NCI-H1105 (cell line): ENCODE results near the gene LMNTD2.

Experiments
- DNase-seq: peaks from one replicate; lab custom pipeline; 2025; lab: John Stamatoyannopoulos, UW

LMNTD2 gene

DNA sequence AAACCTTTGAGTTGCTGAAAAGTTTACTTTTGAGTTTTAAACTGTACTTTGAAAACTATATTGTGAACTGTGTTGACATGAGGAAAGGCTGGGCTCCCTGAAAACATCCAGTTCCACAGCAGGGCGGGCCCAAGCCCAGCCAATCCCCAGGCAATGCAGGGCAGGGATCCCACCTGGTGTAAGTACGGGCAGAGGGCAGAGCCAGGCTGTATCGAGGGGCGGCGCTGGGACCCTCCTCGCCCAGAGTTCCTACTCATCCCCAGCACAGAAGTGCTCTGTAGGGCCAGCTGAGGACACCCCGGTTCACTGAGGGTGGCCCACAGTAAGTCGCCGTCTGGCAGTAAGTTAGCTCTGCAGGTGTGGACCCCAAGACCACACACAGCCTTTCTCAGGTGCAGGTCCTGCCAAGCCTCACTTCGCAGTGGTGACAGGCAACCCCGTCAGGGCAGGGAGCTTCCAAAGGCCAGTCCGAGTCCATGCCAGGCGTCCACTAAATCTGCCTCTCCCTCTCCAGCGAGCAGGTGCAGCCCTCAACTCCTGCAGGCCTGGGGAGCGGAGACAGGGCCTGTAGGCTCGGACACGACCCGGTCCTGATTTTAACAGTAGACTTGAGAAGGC lies 6.6 kb upstream of the LMNTD2 start:
- DNase-seq = no peak

DNA sequence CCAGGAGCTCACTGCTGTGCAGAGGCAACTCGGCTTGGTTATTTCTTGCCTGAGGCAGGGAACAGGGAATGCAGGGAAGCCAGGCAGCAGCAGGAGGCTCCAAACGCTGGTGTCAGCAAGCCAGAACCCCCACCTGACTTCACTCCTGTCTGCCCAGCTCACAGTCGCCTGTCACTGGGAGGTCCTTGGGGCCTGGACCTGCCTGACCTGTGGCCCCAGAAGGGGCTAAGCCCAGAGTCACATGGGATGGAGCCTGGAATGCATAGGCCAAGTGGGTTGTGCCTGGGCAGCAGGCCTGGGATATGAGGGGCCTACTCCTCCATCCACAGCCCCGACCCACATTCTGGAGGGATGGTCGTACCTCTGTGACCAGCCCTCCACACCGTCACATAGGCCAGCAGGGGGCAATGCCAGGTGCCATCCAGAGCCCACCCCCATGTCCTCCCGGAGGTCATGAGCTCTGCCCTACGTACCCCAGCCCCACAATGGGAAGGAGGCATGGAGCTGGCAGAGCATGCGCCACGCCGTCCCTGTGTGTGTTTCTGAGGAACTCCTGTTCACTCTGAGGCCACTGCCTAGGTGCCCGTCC lies 5.5 kb upstream of the LMNTD2 start:
- DNase-seq = no peak

DNA sequence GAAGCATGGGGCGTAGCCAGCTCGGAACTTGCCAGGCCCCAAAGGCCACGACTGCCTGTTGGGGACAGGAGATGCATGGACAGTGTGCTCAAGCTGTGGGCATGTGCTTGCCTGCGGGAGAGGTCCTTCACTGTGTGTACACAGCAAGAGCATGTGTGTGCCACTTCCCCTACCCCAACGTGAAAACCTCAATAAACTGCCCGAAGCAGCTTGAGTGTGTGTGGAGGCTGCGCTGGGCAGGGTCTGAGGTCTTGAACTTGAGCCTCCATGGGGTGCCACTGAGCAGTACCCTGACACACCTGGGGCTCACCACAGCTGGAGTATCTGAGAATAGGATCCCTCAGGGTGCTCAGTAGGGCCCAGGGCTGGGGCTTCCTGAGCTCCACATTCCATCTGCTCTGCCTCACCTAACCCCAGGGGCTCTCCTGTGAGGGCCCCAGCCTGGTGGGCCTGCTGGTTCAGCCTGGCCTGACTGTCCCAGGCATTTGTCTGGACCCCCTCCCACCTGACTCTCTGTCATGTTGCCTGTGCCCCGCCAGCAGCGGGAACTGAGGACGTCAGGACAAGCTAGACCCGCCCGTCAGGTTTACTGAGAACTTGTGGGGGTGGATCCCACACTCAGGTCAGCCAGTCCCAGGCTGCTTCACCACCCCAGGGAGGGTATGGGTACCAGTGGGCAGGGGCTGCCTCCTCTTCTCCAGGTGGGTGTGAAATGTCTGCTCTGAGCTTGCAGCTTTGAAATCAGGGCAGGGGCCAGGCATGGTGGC lies 3.5 kb upstream of the LMNTD2 start:
- no peak for DNase-seq

DNA sequence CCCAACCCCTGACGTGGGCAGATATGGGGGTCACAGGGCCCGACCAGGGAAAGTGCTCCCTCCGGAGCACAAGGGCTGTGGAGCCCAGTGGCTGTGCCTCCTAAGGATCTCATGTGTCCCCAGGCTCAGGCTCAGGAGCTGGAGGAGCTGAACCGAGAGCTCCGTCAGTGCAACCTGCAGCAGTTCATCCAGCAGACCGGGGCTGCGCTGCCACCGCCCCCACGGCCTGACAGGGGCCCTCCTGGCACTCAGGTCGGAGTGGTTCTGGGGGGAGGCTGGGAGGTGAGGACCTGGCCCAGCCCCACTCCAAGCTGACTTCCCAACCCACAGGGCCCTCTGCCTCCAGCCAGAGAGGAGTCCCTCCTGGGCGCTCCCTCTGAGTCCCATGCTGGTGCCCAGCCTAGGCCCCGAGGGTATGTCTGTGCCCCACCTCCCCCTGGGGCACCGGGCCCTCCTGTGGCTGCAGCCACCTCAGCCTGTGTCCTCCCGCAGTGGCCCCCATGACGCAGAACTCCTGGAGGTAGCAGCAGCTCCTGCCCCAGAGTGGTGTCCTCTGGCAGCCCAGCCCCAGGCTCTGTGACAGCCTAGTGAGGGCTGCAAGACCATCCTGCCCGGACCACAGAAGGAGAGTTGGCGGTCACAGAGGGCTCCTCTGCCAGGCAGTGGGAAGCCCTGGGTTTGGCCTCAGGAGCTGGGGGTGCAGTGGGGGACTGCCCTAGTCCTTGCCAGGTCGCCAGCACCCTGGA lies 2.7 kb upstream of the LMNTD2 start:
- no peak for DNase-seq

DNA sequence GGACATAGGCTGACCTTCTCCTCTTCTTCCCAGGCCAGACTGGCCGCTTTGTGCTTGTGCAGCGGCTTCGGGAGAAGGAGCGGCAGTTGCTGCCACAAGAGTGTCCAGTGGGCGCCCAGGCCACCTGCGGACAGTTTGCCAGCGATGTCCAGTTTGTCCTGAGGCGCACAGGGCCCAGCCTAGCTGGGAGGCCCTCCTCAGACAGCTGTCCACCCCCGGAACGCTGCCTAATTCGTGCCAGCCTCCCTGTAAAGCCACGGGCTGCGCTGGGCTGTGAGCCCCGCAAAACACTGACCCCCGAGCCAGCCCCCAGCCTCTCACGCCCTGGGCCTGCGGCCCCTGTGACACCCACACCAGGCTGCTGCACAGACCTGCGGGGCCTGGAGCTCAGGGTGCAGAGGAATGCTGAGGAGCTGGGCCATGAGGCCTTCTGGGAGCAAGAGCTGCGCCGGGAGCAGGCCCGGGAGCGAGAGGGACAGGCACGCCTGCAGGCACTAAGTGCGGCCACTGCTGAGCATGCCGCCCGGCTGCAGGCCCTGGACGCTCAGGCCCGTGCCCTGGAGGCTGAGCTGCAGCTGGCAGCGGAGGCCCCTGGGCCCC lies 1.6 kb upstream of the LMNTD2 start:
- DNase-seq = no peak

DNA sequence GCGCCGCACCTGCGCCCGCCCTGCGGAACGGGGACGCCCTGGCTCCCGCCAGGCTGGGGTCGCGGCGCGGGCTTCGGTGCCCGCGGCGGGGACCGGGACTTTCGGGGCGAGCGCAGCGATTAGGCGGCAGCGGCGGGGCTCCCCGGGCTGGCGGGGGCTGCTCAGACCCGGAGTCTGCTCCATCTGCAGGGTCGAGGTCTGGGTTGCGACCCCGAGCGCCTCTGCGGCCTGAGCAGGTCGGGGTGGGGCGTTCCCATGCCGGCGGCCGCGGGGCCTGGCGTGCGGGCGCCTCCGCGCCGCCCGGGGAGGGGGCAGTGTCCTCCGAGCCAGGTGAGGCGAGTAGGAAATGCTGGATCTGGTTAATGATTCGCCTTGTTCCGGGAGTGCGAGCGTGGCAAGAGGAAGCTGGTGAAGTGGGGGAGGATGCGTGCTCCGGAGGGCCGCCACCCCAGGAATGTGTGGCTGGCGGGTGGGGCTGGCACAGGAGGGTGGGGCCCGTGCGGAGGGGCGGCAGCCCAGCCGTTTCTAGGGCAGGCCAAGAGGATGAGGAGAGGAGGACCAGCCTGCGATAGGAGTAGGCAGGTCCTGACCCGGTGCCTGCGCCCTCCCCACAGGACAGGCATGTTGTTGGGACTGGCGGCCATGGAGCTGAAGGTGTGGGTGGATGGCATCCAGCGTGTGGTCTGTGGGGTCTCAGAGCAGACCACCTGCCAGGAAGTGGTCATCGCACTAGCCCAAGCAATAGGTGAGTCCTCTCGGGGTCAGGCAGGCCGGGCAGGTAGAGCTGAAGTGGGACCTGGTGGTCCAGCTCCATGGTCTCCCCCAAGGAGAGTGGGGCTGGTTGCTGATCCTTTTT lies 838 bp upstream of the LMNTD2 start:
- DNase-seq = no peak

DNA sequence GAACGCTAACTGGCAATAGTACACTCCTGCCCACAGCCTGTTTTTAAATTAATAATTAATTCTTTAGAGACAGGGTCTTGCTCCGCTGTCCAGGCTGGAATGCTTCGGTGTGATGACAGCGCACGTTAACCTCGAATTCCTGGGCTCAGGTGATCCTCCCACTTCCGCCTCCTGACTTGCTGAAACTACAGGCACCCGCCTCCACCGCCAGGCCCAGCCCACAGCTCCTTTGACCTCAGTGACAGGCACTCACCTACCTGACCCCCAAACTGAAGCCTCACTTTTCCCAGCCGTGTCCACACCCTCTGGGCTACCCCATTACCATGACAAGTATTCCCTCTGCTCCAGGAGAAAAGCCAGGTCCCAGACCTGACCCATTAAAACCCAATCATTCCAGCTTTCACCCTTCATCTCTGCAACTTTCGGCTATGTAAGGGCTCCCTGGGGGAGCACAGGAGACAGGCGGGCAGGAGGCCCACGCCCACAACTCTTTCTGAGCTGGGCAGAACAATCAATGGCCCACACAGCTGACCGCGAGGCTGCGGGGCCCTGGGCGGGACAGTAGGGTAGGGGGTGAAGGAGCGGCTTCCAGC lies 730 bp downstream of the LMNTD2 start:
- no peak for DNase-seq

DNA sequence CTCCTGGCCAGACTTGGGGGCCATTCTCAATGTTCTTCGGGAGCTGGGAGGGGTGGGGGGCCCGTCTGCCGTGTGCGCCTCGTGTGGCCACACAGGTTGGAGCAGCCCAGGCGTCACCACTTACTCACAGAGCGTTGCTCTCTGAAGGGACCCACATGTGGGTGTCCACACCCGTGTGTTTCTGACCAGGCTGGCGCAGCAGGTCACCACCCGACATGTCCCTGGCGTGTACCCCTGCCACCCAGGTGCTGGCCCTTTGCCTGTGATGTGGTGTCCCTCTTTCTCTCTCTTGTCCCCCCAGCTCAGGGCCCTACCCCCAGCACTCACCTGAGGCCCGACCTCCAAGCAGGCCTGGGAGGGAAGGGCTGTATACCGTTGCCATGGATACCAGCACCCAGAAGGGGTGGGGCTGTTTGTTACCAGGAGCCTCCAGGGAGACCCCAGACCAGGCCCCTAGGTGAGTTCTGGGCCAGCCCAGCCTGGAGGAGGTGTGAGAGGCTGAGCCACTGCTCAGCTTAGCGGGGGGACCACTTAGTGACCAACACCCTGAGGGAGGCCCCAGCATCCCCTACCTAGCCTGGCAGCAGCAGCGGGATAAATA lies 1.4 kb downstream of the LMNTD2 start:
- DNase-seq = no peak

DNA sequence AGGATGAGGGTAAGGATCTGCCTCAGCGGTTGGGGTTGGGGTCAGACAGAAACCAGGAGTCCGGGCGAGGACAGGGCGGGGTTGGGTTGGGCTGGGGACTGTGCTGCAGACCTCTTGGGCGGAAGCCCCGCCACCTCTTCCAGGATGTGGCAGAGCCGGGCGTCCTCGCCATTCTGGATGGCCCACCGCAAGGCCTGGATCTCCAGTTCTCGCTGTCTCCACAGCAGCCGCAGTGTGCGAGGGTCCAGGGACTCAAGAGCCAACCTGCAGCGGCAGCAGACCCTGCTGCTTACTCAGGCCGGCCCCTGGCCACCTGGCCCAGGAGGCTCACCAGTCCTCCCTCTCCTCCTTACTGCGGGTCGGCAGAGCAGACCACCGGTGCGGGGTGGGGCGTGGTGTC lies 2.0 kb downstream of the LMNTD2 start:
- DNase-seq = no peak

DNA sequence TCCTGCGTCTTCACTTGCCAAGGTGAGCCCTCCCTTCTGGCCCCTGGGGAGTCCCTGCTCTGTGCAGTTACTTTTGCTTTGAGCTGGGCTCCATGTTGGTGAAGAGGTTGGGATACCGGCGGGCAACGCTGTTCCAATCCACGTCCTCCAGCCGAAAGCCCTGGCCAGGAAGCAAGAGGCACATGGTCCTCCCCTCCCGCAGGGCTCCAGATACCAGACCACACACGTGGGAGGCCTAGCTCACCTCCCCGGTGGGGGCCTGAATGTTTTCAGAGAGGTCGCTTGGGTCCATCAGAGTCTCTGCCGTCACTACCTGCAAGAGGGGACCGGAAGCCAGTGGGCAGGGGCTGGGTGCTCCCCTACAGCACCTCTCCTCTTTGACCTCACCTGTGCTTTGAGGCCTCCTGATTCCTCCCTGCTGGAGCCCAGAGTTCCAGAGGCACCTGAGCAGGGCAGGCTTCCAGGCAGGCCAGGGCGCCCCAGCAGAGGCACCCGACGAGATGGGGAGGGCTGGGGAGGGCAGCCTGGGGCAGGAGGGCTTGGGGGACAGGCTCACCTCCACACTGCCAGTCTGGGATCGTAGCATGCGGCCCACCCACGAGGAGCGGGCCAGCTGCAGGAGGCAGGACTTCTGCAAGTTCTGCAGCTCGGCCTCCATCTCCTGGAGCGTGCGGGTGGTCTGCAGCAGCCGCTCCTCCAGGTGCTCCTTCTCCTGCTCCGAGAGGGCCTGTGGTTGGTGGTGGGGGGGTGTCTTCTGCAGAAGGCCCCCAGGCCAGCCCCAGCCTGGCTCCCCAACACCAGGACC lies 3.0 kb downstream of the LMNTD2 start:
- DNase-seq = no peak

DNA sequence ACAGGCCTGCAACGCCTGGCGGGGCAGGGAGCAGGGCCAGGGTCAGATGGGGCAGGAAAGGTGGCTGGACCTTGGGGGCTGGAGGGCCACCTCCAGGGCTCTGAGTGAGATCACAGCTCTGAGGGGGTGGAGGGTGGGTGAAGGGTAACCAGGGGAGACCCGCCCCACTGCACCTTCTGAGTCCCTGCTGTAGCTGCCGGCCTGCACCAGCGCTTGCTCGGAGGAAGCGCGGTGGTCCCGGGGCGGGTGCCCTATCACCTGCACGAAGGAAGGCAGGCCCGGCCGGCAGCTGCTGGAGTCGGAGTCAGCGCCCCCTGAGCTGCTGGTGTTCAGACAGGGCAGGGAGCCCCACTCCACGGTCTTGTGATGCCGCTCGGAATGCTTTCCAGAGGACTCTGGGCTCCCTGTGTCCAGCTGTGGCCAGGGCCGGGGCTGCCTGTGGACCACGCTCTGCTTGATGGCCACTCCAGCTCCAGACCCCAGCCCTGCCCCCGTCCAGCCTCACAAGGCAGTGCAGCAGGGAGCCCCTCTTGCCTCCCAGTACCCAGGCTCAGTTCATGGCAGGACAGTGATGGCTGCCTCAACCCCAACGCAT lies 3.8 kb downstream of the LMNTD2 start:
- DNase-seq = no peak

DNA sequence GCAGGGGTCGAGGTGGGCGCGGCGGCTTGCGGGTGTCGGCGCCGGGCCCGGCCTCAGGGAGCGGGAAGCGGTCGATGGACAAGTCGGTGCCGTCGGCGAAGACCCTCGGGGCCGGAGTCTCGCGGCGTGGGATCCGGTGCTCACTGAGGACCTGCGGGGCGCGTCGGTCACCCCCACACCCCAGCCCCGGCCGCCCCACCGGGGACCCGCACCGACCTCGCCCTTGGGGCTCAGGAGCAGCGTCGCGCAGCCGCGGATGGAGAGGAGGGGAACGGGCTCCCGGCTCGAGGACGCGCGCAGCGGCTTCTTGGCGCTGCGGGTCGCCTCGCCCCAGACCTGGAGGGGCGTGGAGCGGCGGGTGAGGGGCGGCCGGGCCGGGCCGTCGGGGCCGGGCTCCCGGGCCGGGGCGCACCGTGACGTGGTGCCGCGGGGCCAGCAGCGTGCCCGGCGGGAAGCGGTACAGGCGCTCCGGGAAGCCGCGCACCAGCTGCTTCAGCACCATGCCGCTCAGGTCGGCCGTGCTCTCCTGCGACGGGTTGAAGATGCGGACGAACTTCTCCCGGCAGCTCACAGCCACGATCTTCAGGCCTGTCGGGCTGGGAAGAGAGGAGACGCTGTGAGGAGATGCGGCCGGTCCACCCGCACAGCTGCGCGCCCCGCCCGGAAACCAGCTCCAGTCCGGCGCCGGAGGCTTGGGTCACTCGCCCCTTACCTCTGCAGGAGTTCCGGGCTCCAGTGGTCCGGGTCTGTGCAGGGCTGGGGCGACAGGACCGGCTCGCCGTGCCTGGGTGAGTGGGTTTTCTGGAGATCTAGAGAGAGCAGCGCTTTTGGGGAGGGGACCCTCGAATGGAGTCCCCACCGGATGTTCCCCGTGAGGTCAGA lies 4.5 kb downstream of the LMNTD2 start:
- no peak for DNase-seq

DNA sequence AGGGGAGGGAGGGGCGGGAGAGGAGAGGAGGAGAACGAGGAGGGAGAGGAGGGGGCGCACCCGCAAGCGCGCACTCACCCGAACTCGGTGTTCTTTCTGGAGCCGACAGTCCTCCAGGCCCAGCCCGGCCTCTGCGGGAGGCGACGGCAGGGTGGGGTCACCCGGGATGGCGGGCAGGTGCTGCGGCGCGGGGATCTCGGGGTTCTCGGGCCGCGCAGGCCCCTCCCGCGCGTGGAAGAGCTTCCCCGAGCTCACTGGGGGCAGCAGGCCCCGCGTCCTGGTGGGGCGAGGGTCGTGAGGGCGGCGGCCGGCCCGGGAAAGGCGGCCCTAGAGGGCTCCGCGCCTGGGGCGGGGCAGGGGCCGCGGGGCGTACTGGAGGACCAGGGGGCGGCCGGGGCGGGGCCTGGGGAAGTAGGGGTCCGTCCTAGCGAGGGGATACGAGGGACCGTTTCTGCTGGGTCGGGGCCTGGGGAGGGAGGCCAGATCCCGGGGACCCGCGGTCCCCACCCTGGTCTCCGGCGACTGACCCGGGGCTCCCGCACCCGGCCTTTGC lies 5.2 kb downstream of the LMNTD2 start:
- peak; percentile 24 for DNase-seq

DNA sequence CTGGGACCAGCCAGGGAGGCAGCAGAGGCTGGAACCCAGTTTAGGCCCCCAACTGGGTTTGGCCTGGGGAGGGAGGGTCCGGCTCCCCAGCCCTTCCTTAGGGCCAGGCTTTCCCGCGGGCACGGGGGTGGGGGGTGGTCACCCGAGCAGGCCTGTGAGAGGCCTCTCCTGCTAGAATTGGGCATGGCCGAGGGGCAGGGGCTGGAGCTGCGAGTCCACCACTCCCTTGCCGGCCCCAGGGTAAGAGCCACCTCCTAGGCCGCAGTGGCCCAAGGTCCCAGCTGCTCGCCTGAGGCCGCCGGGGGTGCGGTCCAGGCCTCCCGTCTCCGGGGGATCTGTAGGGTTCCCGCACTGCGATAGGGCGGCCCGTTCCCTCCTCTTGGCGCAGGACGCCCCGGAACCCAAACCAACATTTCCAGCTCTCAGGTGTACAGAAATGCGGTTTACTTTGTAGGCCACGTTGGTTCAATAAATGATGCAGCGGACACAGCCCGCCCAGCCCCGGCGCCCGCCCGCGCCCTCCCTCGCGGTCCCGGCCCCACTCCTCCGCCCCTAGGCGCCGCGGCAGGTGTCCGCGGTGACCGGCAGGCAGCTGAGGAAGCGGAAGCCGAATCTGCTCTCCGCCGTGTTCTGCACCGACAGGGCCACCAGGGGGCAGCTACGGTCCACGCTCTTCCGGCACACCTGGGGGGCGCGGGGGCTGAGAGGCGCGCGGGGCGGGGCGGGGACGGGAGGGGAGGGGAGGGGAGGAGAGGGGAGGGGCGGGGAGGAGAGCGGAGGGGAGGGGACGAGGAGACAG lies 5.9 kb downstream of the LMNTD2 start:
- DNase-seq = peak; percentile 85

DNA sequence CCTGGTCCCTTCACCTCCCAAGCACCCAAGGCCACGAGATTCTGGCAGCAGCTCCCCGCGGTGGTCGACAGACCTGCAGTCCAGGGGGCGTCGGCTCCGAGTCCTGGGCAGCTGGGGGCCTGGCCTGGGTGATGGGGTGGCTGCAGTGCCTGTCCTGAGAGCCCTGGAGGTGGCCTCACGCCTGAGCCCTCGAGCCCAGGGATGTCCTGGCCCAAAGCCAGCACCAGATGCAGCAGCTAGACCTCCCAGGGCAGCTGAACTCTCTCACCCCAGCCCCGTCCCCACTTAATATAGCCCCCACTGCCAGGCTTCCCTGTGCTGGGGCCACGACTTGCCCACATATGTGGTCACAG lies 6.6 kb downstream of the LMNTD2 start:
- DNase-seq = no peak

DNA sequence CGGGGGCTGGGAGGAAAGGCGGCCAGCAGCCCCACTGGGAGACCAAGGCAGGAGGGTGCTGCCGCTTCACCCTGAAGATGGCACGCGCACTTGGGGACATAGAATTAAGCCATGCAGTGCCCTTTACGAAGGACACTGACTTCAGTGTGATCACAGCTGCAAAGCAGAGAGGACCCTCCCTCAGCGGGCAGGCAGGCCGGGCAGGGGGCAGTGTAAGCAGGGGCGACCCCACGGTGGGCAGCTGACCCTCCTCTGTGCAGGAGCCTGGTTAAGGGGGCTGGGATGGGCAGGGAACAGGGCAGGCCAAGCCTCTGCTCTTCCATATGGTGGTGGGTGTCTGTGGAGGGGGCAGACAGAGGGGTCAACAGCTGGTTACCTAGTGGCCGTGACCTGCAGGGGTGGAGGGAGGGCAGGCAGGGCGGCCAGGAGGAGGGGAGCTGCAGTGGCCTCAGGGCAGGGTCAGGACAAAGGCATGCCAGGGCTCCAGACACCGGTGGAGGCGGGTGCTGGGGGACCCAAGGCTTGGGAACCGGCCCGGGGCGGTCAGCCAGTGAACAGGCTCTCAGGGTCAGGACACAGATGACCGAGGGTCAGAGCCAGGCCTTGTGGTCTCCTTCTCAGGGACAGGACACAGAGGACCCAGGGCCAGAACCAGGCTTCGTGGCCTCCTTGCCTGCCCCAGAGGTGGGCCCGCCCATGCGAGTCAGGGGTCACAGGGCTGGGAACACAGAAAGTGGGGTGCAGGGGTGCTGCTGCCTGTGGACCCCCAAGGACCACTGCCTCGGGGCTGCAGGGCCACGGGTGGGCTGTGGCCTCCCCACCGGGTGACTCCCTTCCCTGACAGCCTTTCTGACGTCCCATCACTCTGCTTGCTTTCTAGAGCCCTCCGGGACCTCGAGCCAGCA lies 7.2 kb downstream of the LMNTD2 start:
- DNase-seq = no peak
